Omental fat pad (tissue), 4 donors: ENCODE data around the gene CNTN6. TPM values are rescaled to one million over a fixed set of nuclear protein-coding genes. Genes with fewer than 3 reads are reported as not detected.

ENCODE experiments used
- ATAC-seq: fragments of 150-250 bp; one replicate; pipeline ENCODE4 v1.9.1; 2016; ENCODE audit warnings: mild to moderate bottlenecking, moderate library complexity; ENCODE audit not compliant: low FRiP score
- DNase-seq: peaks from one replicate; pipeline ENCODE4 v3.0.0-alpha.2; 2019; ENCODE audit warnings: low spot score
- total RNA-seq, 4 donors: library from RNA; depleted of rRNA; stranded (reverse); fragments of >200 nt; gene quantifications; one replicate each; pipeline ENCODE4 v1.1.0, GENCODE V29; 2016
- TF ChIP-seq, protein P1 (sequence below), 3 donors: fragments of 450-650 bp; IDR thresholded peaks; one replicate each; pipeline ENCODE4 v1.5.1; 2016 to 2017; ENCODE audit warnings: antibody characterized with exemption in 3 of 3, mild to moderate bottlenecking in 3 of 3, moderate library complexity in 2 of 3

Gene CNTN6
- total RNA-seq, 4 donors from 2014 or later: 1.0 TPM; not detected in 3

DNA sequence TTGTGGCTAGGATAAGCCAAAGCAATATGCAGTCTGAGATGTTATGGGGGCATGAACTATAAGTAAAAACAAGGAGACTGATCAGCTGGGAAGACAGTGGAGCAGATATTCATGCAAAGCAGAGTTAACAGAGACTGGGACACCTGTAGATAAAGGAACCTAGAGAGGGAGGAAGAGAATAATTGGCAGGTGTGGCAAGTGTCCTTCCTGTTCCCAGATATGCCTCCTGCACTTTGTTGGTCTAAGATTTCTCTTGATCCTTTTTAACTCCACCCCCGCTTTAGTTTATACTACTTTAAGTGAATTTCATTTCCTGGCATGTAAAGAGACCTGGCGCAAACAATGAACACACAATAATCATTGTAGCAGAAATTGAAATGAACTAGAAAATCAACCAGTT, 169.4 kb downstream of the CNTN6 start:
- DNase-seq: no peak
- no peak for ATAC-seq

DNA sequence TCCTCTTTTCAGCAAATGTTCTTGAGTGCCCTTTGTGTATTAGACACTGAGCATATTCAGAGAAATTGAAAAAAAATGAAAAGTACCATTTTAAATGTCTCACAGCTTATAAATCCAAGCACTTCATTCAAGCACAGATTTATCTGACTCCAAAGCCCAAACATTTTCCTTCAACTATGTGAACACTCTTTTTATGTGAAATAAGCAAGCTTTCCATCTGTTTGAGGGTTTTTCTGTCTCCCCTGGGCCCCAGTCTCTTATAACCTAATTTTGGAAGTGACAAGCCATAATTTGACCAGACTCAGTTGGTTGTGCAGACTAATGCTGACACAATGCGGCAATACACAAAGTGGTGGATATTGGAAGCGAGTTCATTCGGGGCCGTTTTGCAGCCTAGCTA, 170.3 kb downstream of the CNTN6 start:
- no peak for ATAC-seq
- TF ChIP-seq, protein P1, sequence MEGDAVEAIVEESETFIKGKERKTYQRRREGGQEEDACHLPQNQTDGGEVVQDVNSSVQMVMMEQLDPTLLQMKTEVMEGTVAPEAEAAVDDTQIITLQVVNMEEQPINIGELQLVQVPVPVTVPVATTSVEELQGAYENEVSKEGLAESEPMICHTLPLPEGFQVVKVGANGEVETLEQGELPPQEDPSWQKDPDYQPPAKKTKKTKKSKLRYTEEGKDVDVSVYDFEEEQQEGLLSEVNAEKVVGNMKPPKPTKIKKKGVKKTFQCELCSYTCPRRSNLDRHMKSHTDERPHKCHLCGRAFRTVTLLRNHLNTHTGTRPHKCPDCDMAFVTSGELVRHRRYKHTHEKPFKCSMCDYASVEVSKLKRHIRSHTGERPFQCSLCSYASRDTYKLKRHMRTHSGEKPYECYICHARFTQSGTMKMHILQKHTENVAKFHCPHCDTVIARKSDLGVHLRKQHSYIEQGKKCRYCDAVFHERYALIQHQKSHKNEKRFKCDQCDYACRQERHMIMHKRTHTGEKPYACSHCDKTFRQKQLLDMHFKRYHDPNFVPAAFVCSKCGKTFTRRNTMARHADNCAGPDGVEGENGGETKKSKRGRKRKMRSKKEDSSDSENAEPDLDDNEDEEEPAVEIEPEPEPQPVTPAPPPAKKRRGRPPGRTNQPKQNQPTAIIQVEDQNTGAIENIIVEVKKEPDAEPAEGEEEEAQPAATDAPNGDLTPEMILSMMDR (IDR thresholded peaks at IDR 0.05): no peak
- no peak for DNase-seq

More for the DNA sequence above, 169.4 kb downstream of the CNTN6 start:
- TF ChIP-seq, protein P1 (IDR thresholded peaks at IDR 0.05): no peak

DNA sequence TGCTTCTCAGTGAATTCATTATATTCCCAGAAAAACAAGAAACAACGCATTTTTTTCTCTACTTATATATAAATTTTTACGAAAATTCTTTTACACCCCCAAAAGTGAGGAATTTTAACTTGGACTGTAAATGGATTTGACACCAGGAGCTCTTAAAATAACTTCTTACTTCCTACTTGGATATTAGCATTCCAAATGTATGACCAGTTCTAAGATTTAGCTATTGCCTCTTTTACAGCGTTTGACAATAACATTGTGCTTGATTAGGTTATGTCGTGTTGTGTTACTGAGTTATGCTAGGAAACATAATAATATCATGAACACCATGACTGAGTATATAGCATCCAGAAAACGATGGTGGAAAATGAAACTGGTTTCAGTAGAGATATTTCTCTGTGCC, 177.0 kb downstream of the CNTN6 start:
- ATAC-seq: no peak
- TF ChIP-seq, protein P1 (IDR thresholded peaks at IDR 0.05): no peak
- no peak for DNase-seq

DNA sequence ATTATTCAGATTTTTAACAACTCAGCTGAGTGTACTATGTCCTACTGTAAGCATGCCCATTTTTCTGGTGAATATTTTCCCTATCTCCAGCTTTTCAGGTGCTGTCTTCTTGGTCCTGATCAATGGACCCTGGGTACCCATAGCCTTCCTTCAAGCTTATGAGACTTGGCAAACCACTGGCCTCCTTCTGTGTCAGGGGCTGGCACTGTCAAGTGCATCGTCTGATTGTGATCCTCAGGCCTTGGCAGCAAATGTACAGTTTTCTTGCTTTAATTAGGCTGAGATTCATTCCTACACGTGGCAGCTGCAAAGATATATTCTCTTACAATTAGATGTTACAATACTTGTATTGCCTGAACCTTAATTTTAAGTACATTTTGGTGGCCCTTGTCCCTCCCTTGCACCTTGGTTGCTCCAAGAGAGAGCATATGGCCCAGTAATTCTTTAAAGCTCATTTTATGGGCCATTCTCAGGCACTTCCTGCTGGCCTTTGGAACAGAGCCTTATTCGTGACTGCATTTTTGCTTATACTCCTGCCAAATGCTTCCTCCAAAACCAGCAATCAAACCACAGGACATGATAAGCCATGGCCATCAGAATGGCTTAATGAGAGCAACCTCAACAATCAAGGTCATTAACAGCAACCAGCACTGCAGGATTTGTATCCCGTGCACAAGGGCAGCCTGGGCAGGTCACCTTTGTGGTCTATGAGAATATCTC, 179.9 kb downstream of the CNTN6 start:
- ATAC-seq: no peak
- TF ChIP-seq, protein P1 (IDR thresholded peaks at IDR 0.05): no peak
- no peak for DNase-seq

DNA sequence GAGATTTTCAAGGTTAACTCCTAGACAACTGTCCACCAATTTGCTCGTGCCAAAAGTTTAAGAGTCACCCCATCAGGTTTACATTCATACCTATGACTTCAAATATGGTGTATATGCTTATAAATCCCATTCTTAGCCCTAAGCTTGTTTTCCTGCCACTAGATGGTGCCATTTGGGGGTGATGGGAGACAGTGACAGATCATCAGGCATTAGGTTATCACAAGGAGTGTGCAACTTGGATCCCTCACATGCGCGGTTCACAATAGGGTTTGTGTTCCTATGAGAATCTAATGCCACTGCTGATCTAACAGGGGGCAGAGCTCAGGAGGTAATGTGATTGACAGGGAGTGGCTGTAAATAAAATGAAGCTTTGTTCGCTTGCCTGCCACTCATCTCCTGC, 182.7 kb downstream of the CNTN6 start:
- TF ChIP-seq, protein P1 (IDR thresholded peaks at IDR 0.05): no peak
- DNase-seq: no peak
- no peak for ATAC-seq

DNA sequence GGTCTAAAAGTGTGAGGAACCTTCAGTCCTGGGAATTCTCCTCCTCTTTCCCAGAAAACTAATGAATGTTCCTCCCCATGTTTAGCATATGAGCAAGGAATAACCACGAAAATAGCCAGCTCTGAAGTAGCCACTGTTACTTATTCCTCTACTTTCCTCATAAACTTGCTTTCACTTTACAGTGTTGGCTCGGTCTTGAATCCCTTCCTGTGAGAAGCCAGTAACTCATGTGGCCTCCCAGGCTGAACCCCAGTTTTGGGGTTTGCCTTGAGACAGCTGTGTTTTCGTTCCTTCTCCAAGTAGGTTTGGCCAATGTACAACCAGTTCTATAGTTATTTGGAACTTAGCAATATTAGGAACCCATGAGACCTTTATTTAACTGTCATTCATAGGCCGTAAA, 195.0 kb downstream of the CNTN6 start:
- DNase-seq: no peak
- no peak for ATAC-seq
- TF ChIP-seq, protein P1 (IDR thresholded peaks at IDR 0.05): no peak

DNA sequence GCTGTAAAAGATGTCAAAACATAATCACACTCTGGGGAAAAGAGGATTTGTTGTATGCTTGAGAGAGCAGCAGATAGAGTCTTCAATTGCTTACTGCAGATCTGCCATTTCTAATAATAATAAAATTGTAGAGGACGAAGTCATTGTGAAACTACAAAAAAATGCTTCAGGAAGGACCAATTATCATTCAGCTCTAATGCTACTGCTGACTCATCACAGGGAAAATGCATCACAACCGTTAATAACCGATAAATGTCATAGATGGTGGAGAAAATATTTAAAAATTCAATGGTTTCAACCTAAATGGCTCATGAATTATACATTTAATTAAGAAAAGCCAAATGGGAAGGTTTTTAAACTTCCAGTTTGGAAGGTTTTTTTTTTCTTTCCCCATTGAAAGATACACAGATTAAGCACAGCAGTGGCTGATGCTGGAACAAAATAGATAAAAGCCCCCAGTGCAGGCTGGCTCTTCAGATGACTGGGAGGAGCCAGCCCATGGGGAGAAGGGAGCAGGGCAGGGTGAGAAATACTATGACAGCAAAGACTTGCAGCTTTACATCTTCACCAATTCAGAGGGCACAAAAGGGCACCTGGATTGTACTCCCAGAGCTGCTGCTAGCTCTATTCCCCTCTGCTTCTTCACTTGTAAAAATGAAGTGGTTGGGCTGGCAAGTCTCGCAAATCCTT, 196.1 kb downstream of the CNTN6 start:
- TF ChIP-seq, protein P1 (IDR thresholded peaks at IDR 0.05): no peak
- ATAC-seq (no peak), DNase-seq (no peak)
